HL-60 (cell line): Measurements from ENCODE around the gene SP110.

Experiments
- CTCF ChIP-seq: IDR thresholded peaks from one replicate; pipeline ENCODE4 v1.5.1; 2011; ENCODE audit warnings: low read length, control low read depth, inconsistent platforms; ENCODE audit not compliant: insufficient read depth
- POLR2AphosphoS5 ChIP-seq: IDR thresholded peaks from 2 replicates; pipeline ENCODE4 v1.6.1; 2012; ENCODE audit warnings: low read depth
- REST ChIP-seq: IDR thresholded peaks from 2 replicates; pipeline ENCODE4 v1.6.1; 2012; ENCODE audit warnings: low read depth; ENCODE audit not compliant: insufficient replicate concordance

DNA sequence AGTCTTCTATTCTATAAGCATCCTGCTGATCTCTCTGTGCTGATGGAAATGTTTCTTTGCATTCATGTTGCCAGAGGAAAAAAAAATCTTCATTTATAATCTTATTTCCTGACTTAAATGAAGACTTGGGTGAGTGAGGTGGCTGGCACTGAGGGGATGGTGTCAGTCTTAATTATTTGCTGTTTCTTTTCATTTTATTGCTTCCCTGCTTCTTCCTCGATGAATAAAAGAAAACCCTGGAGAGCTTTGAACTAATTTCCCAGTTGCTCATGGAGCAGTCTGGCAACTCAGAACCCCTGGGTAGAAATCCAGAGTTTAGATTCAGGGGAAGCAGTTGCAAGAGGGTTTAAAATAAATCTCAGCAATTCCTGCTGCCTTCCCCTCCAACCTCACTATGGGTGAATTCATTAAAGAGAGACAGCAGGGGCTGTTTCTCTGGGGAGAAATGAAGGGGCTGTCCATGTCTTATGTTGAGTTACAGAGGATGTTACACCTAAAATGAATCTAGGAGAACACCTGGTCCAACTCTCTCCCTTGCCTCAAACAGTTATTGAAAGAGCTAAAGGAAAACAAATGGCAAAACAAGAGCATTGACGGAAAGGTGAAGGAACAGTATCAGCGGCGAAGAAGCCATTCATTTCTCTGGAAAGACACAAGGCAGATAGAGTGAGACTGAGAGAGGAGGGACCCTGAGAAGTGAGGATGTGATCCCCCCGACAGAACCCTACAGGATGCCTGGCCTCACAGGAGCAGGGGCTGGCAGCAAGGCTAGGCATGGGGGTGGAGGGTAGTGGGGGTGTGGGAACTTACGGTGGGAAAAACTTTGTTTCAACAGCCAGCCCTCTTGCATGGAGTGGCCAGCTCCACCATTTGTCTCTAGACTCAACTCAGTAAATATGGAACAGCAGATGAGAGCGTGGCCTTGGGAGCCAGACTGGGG lies 41.0 kb downstream of the SP110 start:
- TF ChIP-seq POLR2AphosphoS5, result no peak
- TF ChIP-seq CTCF, result no peak
- no peak for TF ChIP-seq REST
